GM21723 (cell line): Measurements from ENCODE around the gene ARFGAP3.

Experiments
- ATAC-seq: cut with Tn5 transposase; IDR thresholded peaks from one replicate; pipeline ENCODE4 v1.9.1; 2021; ENCODE audit warnings: mild to moderate bottlenecking, moderate library complexity; ENCODE audit not compliant: unreplicated experiment

The ARFGAP3 gene

GRCh38 chr22:42884616-42885375, 27.7 kb upstream of the ARFGAP3 start:
- ATAC-seq, result no peak

- ATAC-seq, result no peak
Observed at GRCh38 chr22:42883970-42884369, 26.9 kb upstream of the ARFGAP3 start.

- ATAC-seq, result no peak
Observed at GRCh38 chr22:42883121-42883520, 26.0 kb upstream of the ARFGAP3 start.

GRCh38 chr22:42881982-42882656, 25.0 kb upstream of the ARFGAP3 start:
- no peak for ATAC-seq

GRCh38 chr22:42881298-42881697, 24.2 kb upstream of the ARFGAP3 start:
- no peak for ATAC-seq

GRCh38 chr22:42880815-42881214, 23.7 kb upstream of the ARFGAP3 start:
- ATAC-seq, result no peak

GRCh38 chr22:42879371-42880021, 22.4 kb upstream of the ARFGAP3 start:
- no peak for ATAC-seq

- ATAC-seq, result no peak
Observed at GRCh38 chr22:42878561-42879305, 21.7 kb upstream of the ARFGAP3 start.

- no peak for ATAC-seq
Observed at GRCh38 chr22:42877597-42878340, 20.7 kb upstream of the ARFGAP3 start.

- ATAC-seq, result no peak
Observed at GRCh38 chr22:42877158-42877557, 20.1 kb upstream of the ARFGAP3 start.

- ATAC-seq, result no peak
Observed at GRCh38 chr22:42876041-42876440, 19.0 kb upstream of the ARFGAP3 start.

- ATAC-seq, result no peak
Observed at GRCh38 chr22:42874010-42874409, 16.9 kb upstream of the ARFGAP3 start.

GRCh38 chr22:42873356-42873755, 16.3 kb upstream of the ARFGAP3 start:
- ATAC-seq, result no peak

GRCh38 chr22:42872821-42873220, 15.7 kb upstream of the ARFGAP3 start:
- no peak for ATAC-seq

GRCh38 chr22:42871146-42872050, 14.3 kb upstream of the ARFGAP3 start:
- ATAC-seq, result no peak

- ATAC-seq, result no peak
Observed at GRCh38 chr22:42869888-42870480, 12.9 kb upstream of the ARFGAP3 start.

- no peak for ATAC-seq
Observed at GRCh38 chr22:42869463-42869862, 12.4 kb upstream of the ARFGAP3 start.

GRCh38 chr22:42868751-42869251, 11.7 kb upstream of the ARFGAP3 start:
- ATAC-seq, result no peak

GRCh38 chr22:42866100-42866499, 9.0 kb upstream of the ARFGAP3 start:
- ATAC-seq, result no peak
